Cardiac fibroblast (primary cell): ENCODE data around the gene SLC25A13.
"Not testable (repeated sequence)": the region's sequence is repeated elsewhere in the genome, so short reads cannot be mapped to it uniquely, and the experiment has no call there.

Experiments
- DNase-seq, 2 donors: peaks; one replicate each; pipeline versions ENCODE4 v3.0.0 to v3.0.0-alpha.2; 2010; ENCODE audit warnings: low read depth in 2 of 2
- H3K4me3 ChIP-seq, 2 donors: replicated peaks in 1 of 2; 1 replicate in 1 of 2; 2 replicates in 1 of 2; pipeline ENCODE4 v1.5.1; 2011; ENCODE audit warnings: low read depth in 2 of 2, low read length in 2 of 2, mild to moderate bottlenecking in 2 of 2, moderate library complexity in 1 of 2
- CTCF ChIP-seq: IDR thresholded peaks from one replicate; pipeline ENCODE4 v1.5.1; 2011; ENCODE audit warnings: low read depth, mild to moderate bottlenecking, low read length, inconsistent platforms

The SLC25A13 gene

GRCh38 chr7:96321658-96322372 lies at the start of gene SLC25A13:
Gene SLC25A13, minus strand, starts transcription at chr7:96322098. Its CDS starts 142 bp downstream, at chr7:96321956.
- DNase-seq, result peak; percentile 87 to 91
- TF ChIP-seq CTCF, result no peak
- peak within 1 kb of the TSS; percentile 88 to 93 for H3K4me3 ChIP-seq

GRCh38 chr7:96365916-96366315 lies 44.0 kb upstream of the SLC25A13 start:
- not testable (repeated sequence) for H3K4me3 ChIP-seq, DNase-seq

GRCh38 chr7:96361116-96361857 lies 39.4 kb upstream of the SLC25A13 start:
- no peak for TF ChIP-seq CTCF
- no peak for DNase-seq
- H3K4me3 ChIP-seq, result no peak overlapping the region

- TF ChIP-seq CTCF, result no peak
- H3K4me3 ChIP-seq, result no peak overlapping the region
- DNase-seq, result no peak
Measured at GRCh38 chr7:96359876-96360275, 38.0 kb upstream of the SLC25A13 start.

GRCh38 chr7:96358236-96358971 lies 36.5 kb upstream of the SLC25A13 start:
- not testable (repeated sequence) for H3K4me3 ChIP-seq, DNase-seq

- H3K4me3 ChIP-seq, result no peak overlapping the region
- TF ChIP-seq CTCF, result no peak
- no peak for DNase-seq
Measured at GRCh38 chr7:96355990-96356506, 34.1 kb upstream of the SLC25A13 start.

- DNase-seq, result no peak
- TF ChIP-seq CTCF, result no peak
- no peak overlapping the region for H3K4me3 ChIP-seq
Measured at GRCh38 chr7:96354881-96355280, 33.0 kb upstream of the SLC25A13 start.
